ENCODE data around the gene TIAM2.

DNA sequence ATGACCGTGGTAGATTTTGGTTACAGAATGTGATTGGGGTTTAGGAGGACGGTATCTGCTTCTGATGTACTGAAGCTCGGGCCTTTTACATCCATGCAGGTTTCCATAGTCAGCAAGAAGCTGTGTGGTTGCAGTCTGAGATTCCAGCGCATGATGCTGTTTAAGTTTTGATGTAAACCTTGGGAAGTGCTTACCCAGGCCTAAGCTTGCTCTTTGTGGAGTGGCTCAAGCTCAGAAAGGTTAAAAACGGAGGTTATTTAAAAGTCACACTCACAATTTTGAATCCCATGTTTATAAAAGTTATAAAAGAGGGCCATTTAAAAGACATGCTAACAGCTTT lies 121.4 kb downstream of the TIAM2 start:
- TF ChIP-seq, protein P1, sequence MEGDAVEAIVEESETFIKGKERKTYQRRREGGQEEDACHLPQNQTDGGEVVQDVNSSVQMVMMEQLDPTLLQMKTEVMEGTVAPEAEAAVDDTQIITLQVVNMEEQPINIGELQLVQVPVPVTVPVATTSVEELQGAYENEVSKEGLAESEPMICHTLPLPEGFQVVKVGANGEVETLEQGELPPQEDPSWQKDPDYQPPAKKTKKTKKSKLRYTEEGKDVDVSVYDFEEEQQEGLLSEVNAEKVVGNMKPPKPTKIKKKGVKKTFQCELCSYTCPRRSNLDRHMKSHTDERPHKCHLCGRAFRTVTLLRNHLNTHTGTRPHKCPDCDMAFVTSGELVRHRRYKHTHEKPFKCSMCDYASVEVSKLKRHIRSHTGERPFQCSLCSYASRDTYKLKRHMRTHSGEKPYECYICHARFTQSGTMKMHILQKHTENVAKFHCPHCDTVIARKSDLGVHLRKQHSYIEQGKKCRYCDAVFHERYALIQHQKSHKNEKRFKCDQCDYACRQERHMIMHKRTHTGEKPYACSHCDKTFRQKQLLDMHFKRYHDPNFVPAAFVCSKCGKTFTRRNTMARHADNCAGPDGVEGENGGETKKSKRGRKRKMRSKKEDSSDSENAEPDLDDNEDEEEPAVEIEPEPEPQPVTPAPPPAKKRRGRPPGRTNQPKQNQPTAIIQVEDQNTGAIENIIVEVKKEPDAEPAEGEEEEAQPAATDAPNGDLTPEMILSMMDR (IDR thresholded peaks at IDR 0.05), result no peak
- no peak for TF ChIP-seq EP300 (IDR thresholded peaks at IDR 0.05)
- no peak for TF ChIP-seq POLR2A (IDR thresholded peaks at IDR 0.05)
